Sigmoid colon (tissue), 7 donors: Measurements from ENCODE around the gene STK38. TPM values are rescaled to one million over a fixed set of nuclear protein-coding genes. Genes with fewer than 3 reads are reported as not detected.

ENCODE experiments used
- DNase-seq: peaks from one replicate; pipeline ENCODE4 v3.0.0-alpha.2; 2019
- H3K27ac ChIP-seq, 4 donors: fragments of 200-600 bp; sonication (generic); one replicate each; pipeline ENCODE4 v1.5.1; 2016 to 2019; ENCODE audit warnings: mild to moderate bottlenecking in 1 of 4
- H3K27me3 ChIP-seq, 3 donors: fragments of 200-600 bp; sonication (generic); one replicate each; pipeline ENCODE4 v1.5.1; 2019; ENCODE audit warnings: mild to moderate bottlenecking in 1 of 3
- H3K36me3 ChIP-seq, 4 donors: fragments of 200-600 bp; sonication (generic); one replicate each; pipeline ENCODE4 v1.5.1; 2016 to 2019
- H3K4me1 ChIP-seq, 4 donors: fragments of 200-600 bp; sonication (generic); one replicate each; pipeline ENCODE4 v1.5.1; 2017 to 2019
- H3K4me3 ChIP-seq, 4 donors: fragments of 200-600 bp; sonication (generic); one replicate each; pipeline ENCODE4 v1.5.1; 2017 to 2019; ENCODE audit warnings: mild to moderate bottlenecking in 2 of 4, moderate library complexity in 1 of 4
- H3K9me3 ChIP-seq, 4 donors: fragments of 200-600 bp in 3 of 4; sonication (generic) in 3 of 4; one replicate each; pipeline versions ENCODE4 v1.5.1 to v1.6.1; 2013 to 2019
- CTCF ChIP-seq, 4 experiments: fragments of 450-650 bp in 3 of 4; fragments of 200-600 bp in 1 of 4; IDR thresholded peaks; one replicate each; pipeline ENCODE4 v1.5.1; 2016 to 2019; ENCODE audit warnings: antibody characterized with exemption in 4 of 4, mild to moderate bottlenecking in 3 of 4, moderate library complexity in 2 of 4
- EP300 ChIP-seq, 4 donors: sonication (generic); formaldehyde crosslinking; IDR thresholded peaks; one replicate each; pipeline ENCODE4 v1.6.1; 2017; ENCODE audit warnings: antibody characterized with exemption in 4 of 4
- POLR2A ChIP-seq, 2 donors: fragments of 450-650 bp; IDR thresholded peaks; one replicate each; pipeline ENCODE4 v1.6.1; 2016; ENCODE audit warnings: antibody characterized with exemption in 2 of 2, mild to moderate bottlenecking in 2 of 2, moderate library complexity in 2 of 2
- POLR2AphosphoS5 ChIP-seq, 4 donors: sonication (generic); formaldehyde crosslinking; IDR thresholded peaks; one replicate each; pipeline ENCODE4 v1.6.1; 2017; ENCODE audit warnings: antibody characterized with exemption in 4 of 4
- WGBS, 2 donors: extraction: QIAGEN DNeasy Blood & Tissue Kit; methylation state at CpG; one replicate each; pipeline ENCODE4 v1.1.7; 2013; 5-methylcytosine and 5-hydroxymethylcytosine counted together
- intact Hi-C: fragments of 100-400 bp; cut with DNase I; formaldehyde crosslinking; loops from one replicate; pipeline ENCODE4 v1.15.1; 2023
- polyA plus RNA-seq, 3 donors: library from polyadenylated mRNA; stranded (reverse); fragments of 200-250 nt; gene quantifications; one replicate each; pipeline ENCODE4 v1.2.3, GENCODE V29; 2013
- total RNA-seq, 4 donors: library from RNA; depleted of rRNA; stranded (reverse); fragments of >200 nt; gene quantifications; one replicate each; pipeline ENCODE4 v1.1.0, GENCODE V29; 2016
- donor health status: healthy with polysubstance abuse.
- donor health status: Bipolar disorder and iron deficiency.
- donor health status: healthy.

Gene STK38
- total and polyA plus RNA-seq, 7 donors: 25.8 to 47.8 (median 36.0) TPM

DNA sequence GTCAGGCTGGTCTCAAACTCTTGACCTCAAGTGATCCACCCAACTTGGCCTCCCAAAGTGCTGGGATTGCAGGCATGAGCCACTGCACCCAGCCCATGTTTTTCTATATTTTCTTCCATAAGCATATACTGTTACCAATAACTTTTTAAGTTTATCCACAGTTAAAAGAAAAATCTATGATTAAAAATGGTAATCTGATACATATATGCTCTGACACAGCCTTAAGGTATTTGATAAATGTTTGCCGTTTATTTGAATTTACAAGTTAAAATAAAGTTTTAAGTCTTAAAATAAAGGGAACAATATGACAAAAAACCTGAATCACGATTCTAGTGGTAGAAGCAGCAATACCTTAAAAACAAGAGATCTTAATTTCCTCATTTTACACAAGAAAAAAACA lies 5.2 kb downstream of the STK38 start:
- WGBS, 2 donors: 81 to 85% methylated on average over 2 of the region's 2 CpGs
- intact Hi-C loops: no loop called here
- H3K4me1 ChIP-seq: peaks cover 0 to 51% (median 43%) of the 10 kb centered on the region in 4 donors

DNA sequence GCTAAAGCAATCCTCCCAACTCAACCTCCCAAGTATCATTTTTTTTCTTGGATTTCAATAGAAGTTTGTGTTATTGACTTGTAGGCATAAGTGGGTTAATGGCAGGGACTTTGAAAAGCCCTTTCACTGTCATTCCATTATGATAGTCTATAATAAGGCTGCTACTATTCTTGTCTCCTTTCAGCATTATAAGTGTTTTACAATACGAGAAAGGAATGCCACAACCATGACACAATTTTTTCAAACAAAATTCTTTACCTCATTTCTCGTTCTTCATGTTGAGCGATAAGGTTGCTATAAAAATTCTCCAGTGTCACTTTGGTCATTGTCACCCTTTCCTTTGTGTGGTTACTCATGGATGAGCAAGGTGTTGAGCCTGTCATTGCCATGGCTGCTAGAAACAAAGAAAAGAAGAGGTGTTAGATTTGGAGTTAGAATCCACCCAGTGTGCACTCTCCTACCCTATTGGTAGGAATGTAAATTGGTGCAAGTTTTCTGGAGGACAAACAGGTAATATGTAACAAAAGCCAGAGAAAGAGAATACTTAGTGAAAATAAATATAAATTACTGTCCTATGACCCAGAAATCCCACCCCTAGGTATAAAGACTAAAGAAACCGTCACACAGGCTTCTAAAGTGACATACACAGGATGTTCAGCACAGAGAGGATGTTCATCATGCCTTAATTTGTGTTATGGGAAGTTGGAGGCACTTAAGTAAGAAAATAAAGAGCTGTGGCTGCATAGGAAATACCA lies 7.3 kb downstream of the STK38 start:
- 89 to 92% methylated on average over 4 of the region's 4 CpGs for WGBS, 2 donors
- intact Hi-C loops: no loop called here
- Histone ChIP-seq H3K4me1 (peaks cover 0 to 39% (median 33%) of the 10 kb centered on the region in 4 donors), H3K36me3 (peaks cover 0 to 65% (median 6%) of the 10 kb centered on the region in 4 donors), H3K4me3 (no peak overlapping the region), H3K27ac (no peak overlapping the region), H3K9me3 (no peaks in the 10 kb centered on the region), H3K27me3 (no peaks in the 10 kb centered on the region)
- peak in 1 of 4 experiments; percentile 9 for TF ChIP-seq CTCF (IDR thresholded peaks at IDR 0.05)
- TF ChIP-seq EP300 (IDR thresholded peaks at IDR 0.05): no peak
- DNase-seq: no peak

More for the DNA sequence above, 5.2 kb downstream of the STK38 start:
- Histone ChIP-seq H3K27ac (no peak overlapping the region), H3K9me3 (no peaks in the 10 kb centered on the region), H3K36me3 (peaks cover 0 to 46% (median 6%) of the 10 kb centered on the region in 4 donors), H3K27me3 (no peaks in the 10 kb centered on the region), H3K4me3 (no peak overlapping the region)
- no peak for TF ChIP-seq EP300 (IDR thresholded peaks at IDR 0.05)
- no peak for TF ChIP-seq CTCF (IDR thresholded peaks at IDR 0.05)
- TF ChIP-seq POLR2A (IDR thresholded peaks at IDR 0.05): no peak
- TF ChIP-seq POLR2AphosphoS5 (IDR thresholded peaks at IDR 0.05): no peak
- no peak for DNase-seq

DNA sequence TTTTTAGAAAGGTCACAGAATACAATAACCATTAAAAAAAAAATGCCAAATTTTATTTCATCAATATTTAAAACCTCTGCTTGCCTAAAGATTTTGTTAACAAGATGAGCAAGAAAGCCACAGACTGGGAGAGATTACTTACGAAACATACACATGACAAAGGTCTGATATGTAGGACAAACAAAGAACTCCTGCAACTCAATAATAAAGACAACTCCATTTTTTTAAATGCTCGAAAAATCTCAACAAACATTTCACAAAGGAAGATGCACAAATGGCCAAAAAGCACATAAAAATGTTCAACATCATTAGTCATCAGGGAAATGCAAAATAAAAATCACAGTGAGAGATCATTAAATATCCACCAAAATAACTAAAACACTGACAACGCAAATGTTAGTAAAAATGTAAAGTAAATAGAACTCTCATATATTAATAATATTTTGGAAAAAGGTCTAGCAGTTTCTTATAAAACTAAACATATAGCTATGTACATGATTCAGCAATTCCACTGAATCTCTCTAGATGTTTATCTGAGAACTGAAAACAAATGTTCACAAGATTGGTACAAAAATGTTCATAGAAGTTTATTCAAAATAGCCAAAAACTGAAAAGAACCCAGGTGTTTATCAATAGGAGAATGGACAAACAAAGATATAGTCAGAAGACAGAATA lies 10.3 kb downstream of the STK38 start:
- Histone ChIP-seq H3K4me3 (no peak overlapping the region), H3K27me3 (no peaks in the 10 kb centered on the region), H3K27ac (no peak overlapping the region), H3K36me3 (peaks cover 0 to 73% (median 6%) of the 10 kb centered on the region in 4 donors), H3K4me1 (peaks cover 0 to 25% (median 14%) of the 10 kb centered on the region in 4 donors), H3K9me3 (no peaks in the 10 kb centered on the region)
- TF ChIP-seq CTCF (IDR thresholded peaks at IDR 0.05) (no peak), POLR2AphosphoS5 (IDR thresholded peaks at IDR 0.05) (no peak), POLR2A (IDR thresholded peaks at IDR 0.05) (no peak)
- WGBS, 2 donors: 86 to 88% methylated on average over 3 of the region's 3 CpGs
- intact Hi-C loops: no loop called here
- no peak for DNase-seq

GRCh38 chr6:36533321-36533720 lies 14.0 kb downstream of the STK38 start:
- Histone ChIP-seq H3K36me3 (peaks cover 0 to 52% (median 6%) of the 10 kb centered on the region in 4 donors), H3K27ac (no peak overlapping the region), H3K27me3 (no peaks in the 10 kb centered on the region), H3K4me1 (peaks cover 0 to 14% (median 7%) of the 10 kb centered on the region in 4 donors), H3K9me3 (no peaks in the 10 kb centered on the region), H3K4me3 (no peak overlapping the region)
- WGBS, 2 donors: 61 to 68% methylated on average over 1 of the region's 1 CpG
- DNase-seq: no peak
- intact Hi-C loops: no loop called here
- TF ChIP-seq EP300 (IDR thresholded peaks at IDR 0.05): no peak

GRCh38 chr6:36526066-36526465 lies 21.2 kb downstream of the STK38 start:
- Histone ChIP-seq H3K9me3 (no peaks in the 10 kb centered on the region), H3K4me1 (peaks cover 0 to 7% (median 0%) of the 10 kb centered on the region in 4 donors), H3K4me3 (no peak overlapping the region), H3K27me3 (no peaks in the 10 kb centered on the region), H3K27ac (no peak overlapping the region), H3K36me3 (peaks cover 5 to 56% (median 19%) of the 10 kb centered on the region in 4 donors)
- no peak for TF ChIP-seq CTCF (IDR thresholded peaks at IDR 0.05)
- WGBS, 2 donors: 60 to 66% methylated on average over 2 of the region's 2 CpGs
- DNase-seq: no peak
- intact Hi-C loops: no loop called here
